Subcutaneous adipose tissue (tissue), 4 donors: ENCODE measurements around the gene ATP2B2. TPM values are rescaled to one million over a fixed set of nuclear protein-coding genes. Genes with fewer than 3 reads are reported as not detected.

ENCODE experiments used
- CTCF ChIP-seq: fragments of 450-650 bp; IDR thresholded peaks from one replicate; pipeline ENCODE4 v1.5.1; 2016; ENCODE audit warnings: low read depth, mild to moderate bottlenecking, control low read depth, antibody characterized with exemption, moderate library complexity
- total RNA-seq, 4 donors: library from RNA; depleted of rRNA; stranded (reverse); fragments of >200 nt; gene quantifications; one replicate each; pipeline ENCODE4 v1.1.0, GENCODE V29; 2016

ATP2B2 gene
- total RNA-seq, 4 donors from 2014 or later, result 0.34 to 0.44 TPM; not detected in 2

GRCh38 chr3:10467204-10467603 lies 38.2 kb downstream of the ATP2B2 start:
- no peak for TF ChIP-seq CTCF

GRCh38 chr3:10466186-10466585 lies 39.2 kb downstream of the ATP2B2 start:
- no peak for TF ChIP-seq CTCF

- no peak for TF ChIP-seq CTCF
Observed at GRCh38 chr3:10465161-10465560, 40.2 kb downstream of the ATP2B2 start.

- TF ChIP-seq CTCF, result no peak
Observed at GRCh38 chr3:10463533-10464434, 41.6 kb downstream of the ATP2B2 start.

- TF ChIP-seq CTCF, result no peak
Observed at GRCh38 chr3:10462641-10463532, 42.5 kb downstream of the ATP2B2 start.

GRCh38 chr3:10460951-10461545 lies 44.3 kb downstream of the ATP2B2 start:
- TF ChIP-seq CTCF, result no peak
